Midbrain (tissue), 1 donor: ENCODE data around the gene HOXA5.
A peak's percentile ranks its signal among the peaks of the same experiment; 100 is the strongest.

Experiments
- DNase-seq: peaks from one replicate; lab custom pipeline; 2025; lab: John Stamatoyannopoulos, UW

Gene HOXA5

DNA sequence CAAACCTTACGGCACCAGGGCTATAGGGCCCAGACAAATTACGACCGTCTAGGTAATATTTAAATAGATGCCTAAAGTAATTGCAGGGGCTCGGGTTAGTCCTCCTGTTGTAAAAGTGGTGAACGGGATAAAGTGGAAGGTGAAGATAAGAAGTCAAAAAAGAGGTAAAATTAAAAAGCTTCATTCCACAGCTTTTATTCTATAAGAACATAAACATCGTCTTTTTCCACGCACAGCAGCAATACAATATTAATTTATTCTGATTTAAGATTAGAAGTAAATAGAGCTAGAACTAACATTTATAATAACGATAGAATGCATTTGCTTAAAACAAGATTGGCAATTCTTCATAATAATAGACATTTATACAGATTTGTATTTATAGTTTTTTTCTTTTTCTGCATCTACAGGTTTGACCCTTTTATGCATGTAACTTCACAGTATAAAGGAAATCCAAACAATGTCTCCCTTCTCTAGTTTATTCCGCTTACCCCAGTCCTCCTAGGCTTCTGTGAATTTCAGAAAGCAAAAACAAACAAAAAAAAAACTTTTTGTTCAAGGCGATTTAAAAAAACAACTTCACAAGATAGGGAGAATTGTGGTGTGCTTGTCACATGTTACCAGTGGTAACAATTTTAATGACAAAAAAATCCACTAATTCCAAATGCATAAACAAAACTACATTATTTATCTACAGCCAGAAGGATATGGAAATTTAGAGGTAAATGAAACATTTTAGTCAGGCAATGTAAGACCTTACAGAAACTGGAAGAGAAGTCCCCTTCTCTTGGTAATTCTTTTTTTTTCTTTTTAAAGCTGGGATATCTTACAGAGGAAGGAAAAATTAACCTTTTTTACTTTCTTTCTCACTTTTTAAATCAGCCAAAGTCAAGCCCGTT, 27.2 kb upstream of the HOXA5 start:
- no peak for DNase-seq

DNA sequence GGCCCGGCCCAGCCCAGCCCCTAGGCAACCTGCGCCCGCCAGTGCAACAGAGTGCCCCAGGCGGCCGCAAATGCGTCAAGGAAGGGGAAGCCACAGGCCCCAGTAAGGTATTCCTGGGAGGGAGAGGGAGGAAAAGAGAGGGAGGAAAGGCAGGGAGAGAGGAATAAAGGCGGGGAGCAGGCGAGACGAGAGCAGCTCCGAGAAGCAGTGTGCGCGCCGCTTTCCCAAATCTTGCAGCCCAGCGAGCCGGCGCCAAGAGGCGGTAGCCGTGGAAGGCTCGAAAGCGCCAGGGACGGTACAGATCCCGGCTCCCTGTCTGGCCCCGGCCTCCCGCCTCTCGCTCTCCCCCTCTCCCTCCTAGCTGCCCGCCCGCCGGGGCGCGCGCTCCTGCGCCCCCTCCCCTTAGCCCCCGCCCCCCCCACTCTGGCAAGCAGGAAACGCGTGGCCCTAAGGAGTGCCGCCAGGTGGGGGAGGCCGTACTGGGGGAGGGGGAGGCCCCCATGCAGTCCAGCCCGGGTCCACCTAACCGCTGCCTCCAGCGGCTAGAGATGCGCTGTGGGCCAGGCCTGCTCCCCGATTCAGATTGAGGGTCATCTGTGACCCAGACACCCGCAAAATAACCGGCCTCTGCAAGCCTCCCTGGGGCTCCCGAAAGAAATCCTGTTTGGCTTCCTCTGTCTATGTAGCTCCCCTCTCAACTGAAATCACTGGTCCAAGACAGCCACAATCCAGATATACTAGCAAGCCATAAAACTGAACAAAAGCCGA, 26.4 kb upstream of the HOXA5 start:
- no peak for DNase-seq

DNA sequence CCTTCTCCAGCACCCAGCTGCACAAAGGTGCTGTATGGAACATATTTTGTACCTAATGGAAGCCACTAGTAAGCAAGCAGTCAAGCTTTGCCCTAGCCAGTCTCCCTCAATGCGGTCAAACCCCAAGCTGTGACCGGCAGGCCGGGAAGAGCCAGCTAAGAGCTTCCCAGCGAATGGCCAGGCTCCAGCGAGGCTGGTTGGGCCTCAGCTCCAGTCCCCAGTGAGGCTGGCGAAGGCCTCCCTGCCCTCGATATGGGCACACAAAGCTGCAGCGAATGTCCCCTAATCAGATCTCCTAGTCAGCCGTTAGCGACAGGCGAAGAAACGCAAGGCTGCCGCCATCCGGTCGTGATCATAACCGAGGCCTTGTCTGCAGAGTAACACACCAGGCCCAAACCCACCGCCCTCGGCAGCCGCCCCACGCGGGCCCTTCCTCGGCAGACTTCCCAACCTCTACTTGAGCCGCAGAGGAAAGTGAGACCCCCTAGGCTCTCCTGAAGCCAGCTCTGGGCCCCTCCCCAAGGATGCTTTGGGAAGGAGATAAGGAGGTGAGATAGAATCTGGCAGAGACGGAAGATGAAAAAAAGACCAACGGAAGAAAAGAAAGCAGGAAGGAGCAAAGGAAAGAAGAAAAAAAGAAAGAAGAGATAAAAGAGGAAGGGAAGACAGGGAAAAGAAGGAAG, 24.9 kb upstream of the HOXA5 start:
- no peak for DNase-seq

DNA sequence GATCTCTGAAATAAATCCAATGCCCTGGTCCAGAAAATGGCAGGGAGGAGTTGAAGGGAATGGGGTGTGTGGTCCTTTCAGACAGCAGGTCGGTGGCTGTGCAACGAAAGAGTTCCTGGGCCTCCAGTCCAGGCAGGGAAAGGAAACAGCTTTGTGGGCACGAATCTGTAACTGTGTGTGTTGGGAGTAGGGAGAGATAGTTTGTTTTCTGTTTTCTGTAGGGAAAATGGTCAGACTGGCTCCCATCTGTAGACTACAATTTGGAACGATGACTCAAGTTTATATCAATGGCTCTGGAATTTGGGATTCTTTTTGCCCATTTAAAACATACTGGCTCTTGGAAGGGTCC, 24.4 kb upstream of the HOXA5 start:
- DNase-seq, result no peak

DNA sequence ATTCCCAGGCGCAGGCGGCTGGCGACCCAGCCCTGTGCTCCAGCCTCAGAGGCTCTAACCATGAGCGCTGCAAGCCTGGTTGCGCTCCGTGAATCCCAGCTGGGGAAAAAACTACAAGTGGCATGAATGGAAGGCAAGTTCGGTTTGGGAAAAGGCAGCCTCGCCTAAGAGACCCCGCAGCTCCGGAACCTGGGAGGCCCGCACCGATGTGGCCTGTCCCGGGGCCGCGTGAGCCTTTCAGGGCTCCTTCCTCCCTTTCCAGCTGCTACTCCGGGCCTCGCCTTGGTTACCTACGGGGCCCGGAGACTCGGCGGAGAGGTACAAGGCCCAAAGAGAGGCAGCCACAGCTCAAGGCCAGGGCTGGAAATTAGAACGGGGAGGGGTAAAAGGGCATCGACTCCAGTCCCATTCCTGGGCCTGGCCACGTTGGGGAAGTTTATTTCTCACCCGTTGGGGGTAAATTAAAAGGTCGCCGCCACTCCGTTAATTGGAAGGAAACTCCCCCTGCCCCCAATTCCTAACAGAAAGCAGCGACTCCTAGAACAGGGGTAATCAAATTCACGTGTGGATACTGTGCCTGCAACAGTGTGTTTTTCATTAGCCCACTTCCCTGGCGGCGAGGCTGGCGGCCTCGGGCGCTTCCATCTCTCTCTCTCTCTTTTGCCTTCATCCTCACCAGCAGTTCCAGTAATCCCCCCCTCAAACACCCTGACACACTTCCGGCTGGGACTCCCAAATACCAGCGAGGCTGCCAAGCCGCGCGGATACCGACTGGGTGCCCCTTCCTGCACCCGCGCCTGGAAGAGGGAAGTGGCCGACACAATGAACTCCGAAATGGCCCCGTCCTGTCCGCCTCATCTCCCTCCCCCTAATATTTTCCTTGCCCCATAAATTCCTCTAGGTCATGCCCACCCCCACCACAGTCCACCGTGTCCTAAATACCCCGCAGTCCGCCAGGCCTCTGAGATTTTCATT, 23.3 kb upstream of the HOXA5 start:
- DNase-seq, result no peak

DNA sequence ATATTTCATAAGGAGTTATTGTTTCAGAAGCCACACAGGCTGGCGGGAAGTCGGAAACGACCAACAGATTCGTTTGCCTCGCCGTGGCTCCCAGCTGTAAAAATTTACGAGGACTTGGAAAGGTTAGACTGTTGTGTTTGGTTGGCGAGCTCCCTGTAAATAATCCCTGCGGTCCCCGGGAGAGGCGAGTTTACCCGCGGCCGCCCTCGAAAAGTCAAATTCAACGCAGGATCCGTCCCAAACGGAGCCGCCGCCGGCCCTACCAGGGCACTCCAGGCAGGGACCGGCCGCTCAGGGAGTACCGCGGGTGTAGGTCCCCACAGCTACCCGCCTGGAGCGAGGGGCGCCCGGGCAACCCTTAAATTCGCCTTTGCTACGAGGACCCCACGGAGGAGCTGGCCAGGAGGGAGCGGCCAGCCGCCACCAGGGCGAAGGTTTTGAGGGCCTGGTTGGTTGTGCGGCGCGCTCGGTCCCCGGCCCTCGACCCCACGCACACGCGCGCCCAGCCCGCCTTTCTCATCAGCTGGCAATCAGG, 22.6 kb upstream of the HOXA5 start:
- no peak for DNase-seq

DNA sequence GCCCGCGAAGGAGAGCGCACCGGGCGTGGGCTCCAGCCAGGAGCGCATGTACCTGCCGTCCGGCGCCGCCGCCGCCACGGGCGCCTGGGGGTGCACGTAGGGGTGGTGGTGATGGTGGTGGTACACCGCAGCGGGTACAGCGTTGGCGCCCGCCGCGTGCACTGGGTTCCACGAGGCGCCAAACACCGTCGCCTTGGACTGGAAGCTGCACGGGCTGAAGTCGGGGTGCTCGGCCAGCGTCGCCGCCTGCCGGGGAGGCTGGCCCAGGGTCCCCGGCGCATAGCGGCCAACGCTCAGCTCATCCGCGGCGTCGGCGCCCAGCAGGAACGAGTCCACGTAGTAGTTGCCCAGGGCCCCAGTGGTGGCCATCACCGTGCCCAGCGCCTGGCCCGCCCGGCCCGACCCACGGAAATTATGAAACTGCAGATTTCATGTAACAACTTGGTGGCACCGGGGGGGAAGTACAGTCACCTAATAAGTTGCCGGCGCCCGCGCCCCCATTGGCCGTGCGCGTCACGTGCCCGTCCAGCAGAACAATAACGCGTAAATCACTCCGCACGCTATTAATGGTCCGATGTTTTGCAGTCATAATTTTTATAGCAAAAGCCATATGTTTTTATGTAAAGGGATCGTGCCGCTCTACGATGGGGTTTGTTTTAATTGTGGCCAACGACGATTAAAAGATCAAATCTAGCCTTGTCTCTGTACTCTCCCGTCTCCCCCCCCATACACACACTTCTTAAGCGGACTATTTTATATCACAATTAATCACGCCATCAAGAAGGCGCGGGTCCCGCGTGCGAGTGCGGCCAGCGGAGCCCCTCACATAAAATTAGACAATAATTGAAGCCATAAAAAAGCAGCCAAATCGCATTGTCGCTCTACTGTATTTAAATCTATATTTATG, 21.9 kb upstream of the HOXA5 start, which contains the start of gene HOXA9:
Gene HOXA9, minus strand, starts transcription at position 449 of the 907 bp plus-strand sequence. Its CDS starts 80 bp downstream, at position 369.
- DNase-seq, result no peak

DNA sequence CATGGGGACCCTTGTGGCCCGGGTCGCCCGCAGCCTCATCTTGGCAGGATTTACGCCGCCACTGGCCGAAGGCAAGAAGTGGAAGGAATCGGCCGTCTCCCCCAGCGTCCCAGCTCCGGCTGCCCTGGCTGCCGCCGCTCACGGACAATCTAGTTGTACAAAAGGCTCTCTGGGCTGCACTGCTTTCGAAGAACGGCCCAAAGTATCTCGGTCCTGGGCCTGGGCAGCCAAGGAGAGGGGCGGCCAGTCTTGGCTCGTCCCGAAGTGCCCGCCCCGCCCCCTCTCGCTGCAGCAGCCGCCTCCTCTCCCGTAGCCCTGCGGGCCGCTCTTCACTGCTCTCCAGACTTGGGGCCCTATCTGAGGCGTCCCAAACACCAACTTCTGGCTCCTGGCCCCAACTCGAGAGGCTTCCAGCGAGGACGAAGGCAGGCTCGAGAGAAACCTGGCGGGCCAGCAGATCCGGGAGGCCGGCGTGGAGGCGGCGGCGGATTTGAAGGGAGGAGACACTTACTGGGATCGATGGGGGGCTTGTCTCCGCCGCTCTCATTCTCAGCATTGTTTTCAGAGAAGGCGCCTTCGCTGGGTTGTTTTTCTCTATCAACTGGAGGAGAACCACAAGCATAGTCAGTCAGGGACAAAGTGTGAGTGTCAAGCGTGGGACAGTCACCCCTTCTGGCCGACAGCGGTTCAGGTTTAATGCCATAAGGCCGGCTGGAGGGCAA, 21.0 kb upstream of the HOXA5 start:
- DNase-seq, result no peak

DNA sequence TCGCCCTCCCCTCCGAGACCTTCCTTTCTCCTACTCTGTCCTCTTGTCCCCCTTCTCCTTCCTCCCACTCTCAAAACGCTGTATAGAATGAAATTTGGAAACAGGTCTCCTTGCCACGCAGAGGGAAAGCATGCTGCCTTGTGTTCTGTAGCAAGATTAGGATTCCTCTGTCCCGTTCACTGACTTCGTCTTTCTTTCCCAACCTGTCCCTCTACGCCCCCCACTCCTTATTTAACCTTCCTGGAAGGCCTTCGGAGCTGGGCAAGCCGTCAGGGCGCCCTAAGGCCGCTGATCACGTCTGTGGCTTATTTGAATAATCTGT, 20.5 kb upstream of the HOXA5 start:
- DNase-seq, result no peak

DNA sequence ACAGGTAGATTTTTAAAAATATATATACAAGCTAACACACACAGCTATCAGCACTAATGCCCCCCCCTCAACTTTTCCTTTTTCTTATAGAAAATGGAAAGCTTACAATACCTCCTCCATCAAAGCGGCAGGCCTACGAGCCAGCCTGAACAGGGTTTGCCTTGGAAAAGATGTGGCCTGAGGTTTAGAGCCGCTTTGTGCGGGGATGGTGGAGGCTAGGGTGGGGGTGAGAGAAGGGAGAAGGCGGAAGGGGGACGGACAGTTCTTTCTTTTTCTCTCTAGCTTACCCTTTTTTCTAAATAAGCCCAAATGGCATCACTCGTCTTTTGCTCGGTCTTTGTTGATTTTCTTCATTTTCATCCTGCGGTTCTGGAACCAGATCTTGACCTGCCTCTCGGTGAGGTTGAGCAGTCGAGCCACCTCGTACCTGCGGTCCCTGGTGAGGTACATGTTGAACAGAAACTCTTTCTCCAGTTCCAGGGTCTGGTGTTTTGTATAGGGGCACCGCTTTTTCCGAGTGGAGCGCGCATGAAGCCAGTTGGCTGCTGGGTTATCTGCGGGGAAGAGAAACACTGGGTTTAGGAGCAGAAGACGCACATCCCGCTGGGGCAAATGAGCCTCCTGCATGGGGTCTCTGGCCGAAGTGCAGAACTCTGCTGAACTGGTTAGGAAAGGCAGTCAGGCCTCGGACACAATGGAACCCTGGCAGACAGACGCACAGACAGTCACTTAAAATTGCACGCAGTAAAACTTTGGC, 20.0 kb upstream of the HOXA5 start:
- DNase-seq, result no peak

DNA sequence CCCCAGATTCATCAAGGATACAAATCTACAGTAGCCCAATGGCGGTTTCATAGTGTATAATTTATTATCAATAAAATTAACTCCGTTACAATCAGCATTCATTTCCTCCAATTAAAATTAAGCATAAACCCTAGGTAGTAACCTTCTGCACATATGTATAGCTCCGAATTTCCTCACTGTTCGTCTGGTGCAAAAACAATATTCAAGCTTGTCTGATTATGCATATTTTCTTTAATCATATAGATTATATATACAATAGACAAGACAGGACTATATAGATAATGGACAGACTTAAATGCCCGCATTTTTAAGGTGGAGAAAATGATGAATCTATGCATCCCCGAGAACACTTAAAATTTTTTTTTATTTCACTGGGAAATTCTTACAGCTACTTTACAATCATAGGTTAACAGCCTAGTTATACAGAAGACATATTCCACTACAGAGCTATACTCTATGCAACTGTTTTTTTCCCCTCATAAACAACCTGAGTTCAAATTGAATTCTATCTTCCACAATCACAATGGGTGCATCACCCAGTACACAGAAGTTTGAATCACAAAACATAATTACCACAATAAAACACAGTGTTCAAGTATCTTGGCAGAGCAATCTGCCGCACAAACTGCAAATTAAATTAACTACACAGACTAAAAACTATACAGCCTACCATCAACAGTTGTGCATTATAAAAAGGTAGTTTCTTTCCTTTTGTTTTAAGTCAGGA, 19.2 kb upstream of the HOXA5 start:
- no peak for DNase-seq

DNA sequence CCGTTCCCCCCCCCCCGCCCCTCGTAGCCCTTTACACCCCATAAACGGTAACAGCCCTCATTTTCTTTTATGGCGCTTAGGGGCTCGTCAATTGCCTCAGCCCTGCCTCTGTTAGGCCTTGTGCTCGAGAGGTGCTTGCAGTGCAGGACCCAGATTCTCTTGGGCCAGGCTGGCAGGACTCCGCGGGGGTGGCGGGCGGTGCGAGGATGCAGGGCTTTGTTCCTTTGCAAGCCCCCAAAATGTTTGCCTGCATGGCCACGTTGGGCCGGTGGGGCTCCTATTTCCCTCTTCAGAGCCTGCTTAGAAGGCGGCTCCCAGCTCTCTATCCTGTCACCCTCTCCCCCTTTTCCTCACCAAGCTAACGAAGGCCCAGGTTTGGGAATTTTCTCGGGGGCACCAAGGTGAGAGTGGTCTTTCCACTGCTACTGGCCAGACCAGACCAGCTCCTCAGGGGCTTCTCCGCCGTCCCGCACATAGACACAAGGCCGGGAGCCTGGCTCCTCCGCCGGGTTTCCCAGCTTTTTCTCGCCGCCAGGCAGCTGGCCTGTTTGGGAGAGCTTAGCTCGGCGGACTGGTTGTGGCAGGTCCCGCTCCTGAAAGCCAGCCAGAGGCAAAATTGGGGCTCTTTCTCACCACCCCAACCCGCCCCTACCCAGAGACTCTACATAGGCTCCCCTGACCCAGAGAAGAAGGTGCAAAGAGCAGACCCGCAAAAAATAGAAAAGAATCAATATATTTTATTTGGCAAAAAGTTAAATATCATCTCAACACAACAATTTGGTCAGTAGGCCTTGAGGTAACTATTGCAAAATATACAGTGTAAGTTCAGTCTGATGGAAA, 18.5 kb upstream of the HOXA5 start:
- DNase-seq, result no peak

DNA sequence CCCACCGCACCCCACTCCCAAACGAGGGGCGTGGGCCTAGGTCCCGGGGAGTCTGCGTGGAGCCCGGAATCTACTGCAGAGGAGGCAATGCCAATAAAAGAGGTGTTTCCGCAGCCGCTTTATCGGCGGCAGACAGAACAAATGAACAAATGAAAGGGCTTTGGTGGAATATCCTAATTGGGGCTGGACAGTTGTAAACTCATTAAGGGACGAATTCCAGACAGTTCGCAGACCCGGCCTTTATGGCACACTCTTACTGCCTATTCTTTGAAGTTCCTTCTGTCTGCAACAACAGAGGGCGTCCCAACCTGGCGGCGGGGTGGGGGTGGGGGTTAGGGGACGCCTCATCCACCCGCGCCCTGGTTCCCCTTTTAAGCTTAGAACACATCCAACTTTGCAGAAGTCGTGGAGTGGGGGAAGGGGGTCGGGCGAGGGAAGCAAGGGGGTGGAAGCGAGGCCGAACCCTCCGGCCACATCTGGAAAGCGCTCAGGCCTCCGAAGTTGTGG, 17.8 kb upstream of the HOXA5 start:
- no peak for DNase-seq

DNA sequence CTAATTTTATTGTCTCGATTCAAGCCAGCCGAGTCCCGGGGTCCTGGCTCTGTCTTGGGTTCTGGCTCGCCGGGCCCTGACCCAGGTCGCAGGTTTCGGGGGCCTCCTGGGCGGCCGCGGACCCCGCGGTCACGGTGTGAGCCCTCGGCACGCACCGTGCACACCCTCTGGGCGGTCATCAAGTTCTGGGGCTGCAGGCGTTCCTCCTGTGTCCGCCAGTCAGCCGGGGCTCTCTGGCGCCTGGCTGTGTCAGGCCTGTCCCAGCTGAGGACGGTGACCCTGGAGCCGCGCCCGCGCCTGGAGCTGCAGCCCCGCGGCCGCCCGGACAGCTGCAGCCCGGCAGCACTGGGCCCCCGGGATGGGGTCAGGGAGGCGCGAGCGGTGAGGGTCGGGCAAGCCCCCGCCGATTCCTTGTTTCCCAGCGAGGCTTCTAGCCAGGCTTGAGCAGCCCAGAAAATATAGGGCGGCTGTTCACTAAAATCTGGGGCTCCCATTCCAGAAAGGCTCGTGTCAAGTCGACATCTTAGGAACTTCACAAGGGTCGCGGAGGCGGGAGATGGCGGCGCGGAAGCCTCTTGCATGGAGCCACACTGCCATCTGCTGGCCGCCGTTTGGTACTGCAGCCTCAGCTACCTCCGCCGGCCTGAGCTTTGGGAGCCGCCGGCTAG, 17.2 kb upstream of the HOXA5 start:
- peak; percentile 73 for DNase-seq

DNA sequence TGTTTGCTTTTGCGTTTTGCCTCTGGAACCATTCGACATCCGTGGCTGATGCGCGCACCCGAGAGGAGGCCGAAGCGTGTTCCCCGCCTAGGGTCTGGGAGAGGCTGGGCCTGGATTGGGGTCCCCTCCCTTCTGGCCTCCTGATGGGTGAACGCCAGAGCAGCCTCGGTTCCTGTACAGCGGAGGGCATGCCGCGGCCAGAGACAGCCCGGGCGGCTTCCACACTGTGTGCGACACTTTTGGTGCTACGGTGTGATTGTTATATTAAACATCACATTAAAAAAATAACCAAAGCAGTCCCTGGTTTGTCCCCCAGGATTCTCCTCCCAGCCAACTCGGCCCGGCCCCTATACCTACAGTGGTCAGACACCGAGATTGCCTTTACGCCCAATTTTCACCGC, 16.7 kb upstream of the HOXA5 start:
- DNase-seq, result no peak
